HepG2 (cell line): ENCODE results near the gene ACSL6. TPM values are rescaled to one million over a fixed set of nuclear protein-coding genes. Genes with fewer than 3 reads are reported as not detected.

Source experiments
- ATAC-seq: fragments of 200-7000 bp; cut with Tn5 transposase; 3 replicates; pipeline ENCODE4 v1.9.1; 2020; ENCODE audit warnings: mild to moderate bottlenecking, moderate library complexity
- BruUV-seq: library from RNA; stranded (reverse); fragments of 400-500 nt; replicated peaks from 2 replicates; lab custom pipeline; 2021; lab: Mats Ljungman, UMichigan
- CTCF ChIA-PET: fragments of 300-600 bp; formaldehyde crosslinking; extraction: SDS; loops from one replicate; lab custom pipeline; 2021; ENCODE audit warnings: low total read pairs, inconsistent platforms, low intra/inter-chr PET ratio; lab: Yijun Ruan, JAX
- POLR2A ChIA-PET: fragments of 350-600 bp; sonication (Branson Sonifier 250); formaldehyde crosslinking; loops from one replicate; lab custom pipeline; 2020; ENCODE audit warnings: antibody characterized with exemption, inconsistent platforms; lab: Yijun Ruan, JAX
- DNase-seq: peaks from one replicate; pipeline ENCODE4 v3.0.0-alpha.2; 2015; ENCODE audit warnings: low spot score
- FAIRE-seq: peaks from 3 replicates; lab custom pipeline; 2011; peaks lifted over from hg19 to GRCh38; lab: Jason Lieb, UNC
- H2AFZ ChIP-seq: one replicate; pipeline ENCODE4 v1.6.1; 2011; ENCODE audit warnings: low read length, inconsistent platforms
- H3K27ac ChIP-seq: fragments of 300-600 bp; 3 replicates; pipeline ENCODE4 v1.8.0; 2011; ENCODE audit warnings: mixed run types, mild to moderate bottlenecking, mixed read lengths, low read length, inconsistent platforms; ENCODE audit not compliant: insufficient read depth; ENCODE audit errors: extremely low read length
- H3K27me3 ChIP-seq, 2 experiments: fragments of 200-600 bp in 1 of 2; 2 replicates in 1 of 2; 3 replicates in 1 of 2; pipeline versions ENCODE4 v1.6.0 to v1.8.0; 2011; ENCODE audit warnings: low read length in 2 of 2, mild to moderate bottlenecking in 2 of 2, moderate library complexity in 2 of 2, inconsistent platforms in 1 of 2; ENCODE audit not compliant: insufficient read depth in 2 of 2, control insufficient read depth in 1 of 2
- H3K36me3 ChIP-seq, 2 experiments: fragments of 200-600 bp in 1 of 2; replicated peaks in 1 of 2; 2 replicates in 1 of 2; 3 replicates in 1 of 2; pipeline versions ENCODE4 v1.5.1 to v1.8.0; 2011; ENCODE audit warnings: low read length in 2 of 2, inconsistent platforms in 1 of 2; ENCODE audit not compliant: insufficient read depth in 2 of 2, control insufficient read depth in 1 of 2
- H3K4me1 ChIP-seq: 2 replicates; pipeline ENCODE4 v1.5.1; 2012; ENCODE audit warnings: low read length, inconsistent platforms; ENCODE audit not compliant: insufficient read depth
- H3K4me2 ChIP-seq: 2 replicates; pipeline ENCODE4 v1.6.0; 2011; ENCODE audit warnings: low read depth, low read length, inconsistent platforms
- H3K4me3 ChIP-seq, 3 experiments: fragments of 200-600 bp in 1 of 3; sonication (generic), shearing (Covaris generic) in 1 of 3; replicated peaks in 1 of 3; 2 replicates each; pipeline ENCODE4 v1.5.1; 2011 to 2016; ENCODE audit warnings: low read length in 3 of 3, inconsistent platforms in 2 of 3, low read depth in 2 of 3, mild to moderate bottlenecking in 2 of 3, control low read depth in 1 of 3, mixed read lengths in 1 of 3; ENCODE audit not compliant: insufficient read depth in 1 of 3
- H3K79me2 ChIP-seq: one replicate; pipeline ENCODE4 v1.6.1; 2011; ENCODE audit warnings: low read length, inconsistent platforms; ENCODE audit not compliant: insufficient read depth
- H3K9ac ChIP-seq: 2 replicates; pipeline ENCODE4 v1.6.0; 2011; ENCODE audit warnings: mild to moderate bottlenecking, low read depth, low read length, inconsistent platforms; ENCODE audit not compliant: insufficient read depth
- H3K9me3 ChIP-seq: 2 replicates; pipeline ENCODE4 v1.5.1; 2012; ENCODE audit warnings: mild to moderate bottlenecking, low read length
- H4K20me1 ChIP-seq: 2 replicates; pipeline ENCODE4 v1.6.0; 2011; ENCODE audit warnings: inconsistent platforms, mild to moderate bottlenecking, low read length, moderate library complexity; ENCODE audit not compliant: insufficient read depth
- CEBPG ChIP-seq: IDR thresholded peaks from 2 replicates; pipeline ENCODE4 v1.6.1; 2016
- MEIS2 ChIP-seq: sonication (generic); formaldehyde crosslinking; IDR thresholded peaks from 2 replicates; pipeline ENCODE4 v1.9.0; 2021; ENCODE audit warnings: mild to moderate bottlenecking, missing genetic modification reagents
- RFX5 ChIP-seq: IDR thresholded peaks from 2 replicates; pipeline ENCODE4 v1.6.1; 2011; ENCODE audit warnings: low read depth, low read length, improper control_type of control experiment
- SMAD1 ChIP-seq: sonication (generic); formaldehyde crosslinking; IDR thresholded peaks from 2 replicates; pipeline ENCODE4 v1.4.0; 2020; ENCODE audit warnings: missing genetic modification reagents, low read depth, mild to moderate bottlenecking, borderline replicate concordance
- TRAFD1 ChIP-seq: sonication (generic); formaldehyde crosslinking; IDR thresholded peaks from 2 replicates; pipeline ENCODE4 v1.5.1; 2020; ENCODE audit warnings: missing genetic modification reagents, mild to moderate bottlenecking, borderline replicate concordance
- YEATS4 ChIP-seq: sonication (generic); formaldehyde crosslinking; IDR thresholded peaks from 2 replicates; pipeline ENCODE4 v1.4.0; 2020; ENCODE audit warnings: missing genetic modification reagents, borderline replicate concordance
- ZNF704 ChIP-seq: sonication (generic); formaldehyde crosslinking; IDR thresholded peaks from 2 replicates; pipeline ENCODE4 v1.8.1; 2023; ENCODE audit warnings: mild to moderate bottlenecking, inconsistent platforms, moderate library complexity, missing genetic modification reagents, borderline replicate concordance
- WGBS: methylation state at CpG from one replicate; pipeline ENCODE4 v1.1.6; 2017; ENCODE audit warnings: low lambda C conversion rate; 5-methylcytosine and 5-hydroxymethylcytosine counted together
- in situ Hi-C: cut with HindIII; loops from 2 replicates; pipeline ENCODE4 v1.10.0; 2017; ENCODE audit warnings: low pct_unique_long_range_greater_than_20kb; ENCODE audit not compliant: extremely low pct_ligation_motif_present
- intact Hi-C: fragments of 100-400 bp; cut with micrococcal nuclease; formaldehyde crosslinking; loops from one replicate; pipeline ENCODE4 v1.10.0; 2022; ENCODE audit not compliant: unreplicated experiment
- polyA plus RNA-seq, 8 experiments: library from polyadenylated mRNA; depleted of rRNA in 3 of 8; stranded (reverse) in 7 of 8; unstranded in 1 of 8; fragments of >200 nt; fragmentation: Illumina TruSeq in 4 of 8; extraction: Trizol in 4 of 8; gene quantifications; 2 replicates each; pipeline versions ENCODE4 v1.2.1 to v1.2.3, GENCODE V29; 2011 to 2016; ENCODE audit warnings: low read depth in 4 of 8, missing spikeins in 1 of 8, mixed read lengths in 1 of 8; ENCODE audit not compliant: insufficient read depth in 1 of 8
- total RNA-seq, 5 experiments: library from RNA; depleted of rRNA; stranded (reverse); fragments of >200 nt; fragmentation: Illumina TruSeq; extraction: Trizol; gene quantifications; 2 replicates each; pipeline ENCODE4 v1.2.3, GENCODE V29; 2016; ENCODE audit warnings: low read depth in 1 of 5

The ACSL6 gene
- total and polyA plus RNA-seq, 2 of the 13 experiments (the other 11 are each of a cell fraction or from before 2014, with no cell fraction given): 3.7 to 3.8 TPM

GRCh38 chr5:132000241-132000490 lies 11.3 kb downstream of the ACSL6 start:
- intact Hi-C loops: loop anchor here (5.0 kb wide), 3 partner anchors 38 to 123 kb away; no protein-coding TSS in a partner anchor
- TF ChIP-seq MEIS2 (no peak), CEBPG (CRISPR knock-in tag) (no peak), YEATS4 (CRISPR knock-in tag) (no peak), RFX5 (no peak), SMAD1 (CRISPR knock-in tag) (no peak), TRAFD1 (CRISPR knock-in tag) (no peak), ZNF704 (no peak)
- ATAC-seq (no peak), FAIRE-seq (no peak), DNase-seq (no peak)
- CTCF ChIA-PET: no interaction called here
- no TSS peak for BruUV-seq
- Histone ChIP-seq H3K9me3 (no peaks in the 10 kb centered on the region), H3K4me3 (no peak overlapping the region), H3K4me1 (peaks cover 97% of the 10 kb centered on the region), H3K9ac (no peak overlapping the region; the same call in 1 of the 2 replicates), H3K27me3 (no peaks in the 10 kb centered on the region), H3K27ac (peak overlapping the region; percentile 95), H2AFZ (no peak overlapping the region), H3K36me3 (no peaks in the 10 kb centered on the region), H4K20me1 (no peaks in the 10 kb centered on the region), H3K79me2 (no peaks in the 10 kb centered on the region), H3K4me2 (no peak overlapping the region)
- 83% methylated on average over 1 of the region's 2 CpGs for WGBS
- POLR2A ChIA-PET: interaction anchor here (1.3 to 6.8 kb wide), 2 partner anchors 203 to 364 kb away, joined by 4 to 91 read pairs; partner anchors contain the start of gene FNIP1
- in situ Hi-C loops: loop anchor here (10.0 to 25.0 kb wide), 3 partner anchors 385 to 563 kb away; no protein-coding TSS in a partner anchor
